Kidney tubule cell (primary cell): ENCODE results near the gene DDX49.
"Not testable (repeated sequence)": the region's sequence is repeated elsewhere in the genome, so short reads cannot be mapped to it uniquely, and the experiment has no call there.

Experiments used
- DNase-seq: peaks from one replicate; pipeline ENCODE4 v3.0.0-alpha.2; 2018; ENCODE audit warnings: low spot score

The DDX49 gene

DNA sequence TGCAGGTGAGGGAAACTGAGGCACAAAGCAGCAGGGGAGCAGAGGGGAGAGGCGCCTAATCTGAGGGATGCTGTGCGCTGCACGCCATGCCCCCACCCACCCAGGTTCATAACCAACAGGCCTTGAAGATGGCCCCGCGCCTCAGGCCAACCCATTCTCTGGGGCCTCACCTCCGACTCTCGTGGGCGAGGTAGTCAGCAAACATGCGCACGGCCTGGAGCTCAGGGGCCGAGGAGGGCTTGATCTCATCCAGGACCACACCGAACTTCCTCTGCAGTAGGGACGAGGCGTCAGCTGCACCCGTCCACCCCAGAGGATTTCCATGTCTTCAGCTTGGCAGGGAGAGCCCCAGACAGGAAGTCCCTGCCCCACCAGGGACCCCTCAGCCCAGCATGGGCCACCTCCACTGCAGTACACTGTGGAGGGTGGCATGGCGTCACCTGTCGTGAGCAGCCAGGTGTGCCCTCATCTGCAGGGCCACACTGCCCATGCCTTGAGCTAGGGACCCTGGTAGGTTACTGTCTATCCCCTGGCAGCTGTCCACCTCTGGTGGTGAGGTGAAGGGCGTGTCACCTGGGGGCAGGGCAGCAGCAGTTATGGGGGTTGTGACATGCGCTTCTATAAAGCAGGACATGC, 8.6 kb upstream of the DDX49 start:
- DNase-seq = no peak

DNA sequence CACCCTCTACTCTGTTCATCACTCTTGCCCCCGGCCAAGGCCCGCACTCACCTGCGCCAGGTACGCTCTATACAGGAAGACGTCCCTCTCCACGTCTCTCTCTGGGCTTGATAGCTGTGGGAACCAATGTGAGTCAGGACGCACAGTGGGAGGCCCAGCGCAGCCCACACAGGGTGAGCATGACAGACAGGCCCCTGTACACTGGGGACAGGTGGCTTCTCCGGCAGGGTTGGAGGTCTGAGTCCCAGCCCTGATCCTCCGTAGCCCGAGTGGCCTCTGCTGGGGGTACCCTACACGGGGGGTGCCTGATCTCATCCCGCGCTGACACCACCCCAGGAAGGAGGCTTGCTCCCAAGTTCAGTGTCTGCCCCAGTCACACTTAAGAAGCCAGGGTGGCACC, 6.6 kb upstream of the DDX49 start:
- DNase-seq = no peak

DNA sequence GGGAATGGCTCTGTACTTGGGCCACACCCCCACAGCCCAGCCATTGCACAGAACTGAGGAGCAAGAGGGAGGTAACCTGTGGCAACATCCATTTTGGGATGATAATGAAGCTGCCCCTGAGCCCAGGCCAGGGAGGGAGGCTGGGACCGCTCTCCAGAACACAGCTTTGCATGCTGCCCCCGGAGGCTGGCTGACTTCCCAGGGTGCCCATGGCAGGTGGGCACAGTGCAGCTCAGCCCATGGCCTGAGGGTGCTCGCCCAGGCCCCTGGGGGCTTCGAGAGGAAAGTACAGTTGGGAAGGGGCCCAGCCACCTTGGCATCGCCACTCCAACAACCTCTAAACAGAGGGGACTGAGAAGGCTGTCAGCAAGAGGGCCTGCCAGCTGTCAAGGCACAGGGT, 6.0 kb upstream of the DDX49 start:
- DNase-seq = no peak

DNA sequence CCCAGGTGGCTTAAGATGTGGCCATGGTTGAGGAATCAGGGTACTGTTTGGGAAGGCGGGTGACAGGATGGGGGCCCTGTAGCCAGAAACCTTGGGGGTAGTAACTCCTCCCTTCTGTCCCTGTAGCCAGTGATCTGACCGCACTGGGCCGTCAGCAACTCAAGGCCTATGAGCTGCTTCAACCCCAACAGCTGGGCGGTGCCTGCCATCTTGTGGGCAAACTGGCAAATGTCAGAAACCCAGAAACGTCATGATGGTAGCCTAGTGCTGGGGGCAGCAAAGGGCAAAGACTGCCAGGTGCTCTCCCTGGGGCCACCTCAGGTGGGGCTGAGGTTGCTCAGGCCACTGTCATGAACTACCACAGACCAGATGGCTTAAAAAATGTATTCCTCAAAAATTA, 3.9 kb upstream of the DDX49 start:
- DNase-seq = peak; percentile 46

DNA sequence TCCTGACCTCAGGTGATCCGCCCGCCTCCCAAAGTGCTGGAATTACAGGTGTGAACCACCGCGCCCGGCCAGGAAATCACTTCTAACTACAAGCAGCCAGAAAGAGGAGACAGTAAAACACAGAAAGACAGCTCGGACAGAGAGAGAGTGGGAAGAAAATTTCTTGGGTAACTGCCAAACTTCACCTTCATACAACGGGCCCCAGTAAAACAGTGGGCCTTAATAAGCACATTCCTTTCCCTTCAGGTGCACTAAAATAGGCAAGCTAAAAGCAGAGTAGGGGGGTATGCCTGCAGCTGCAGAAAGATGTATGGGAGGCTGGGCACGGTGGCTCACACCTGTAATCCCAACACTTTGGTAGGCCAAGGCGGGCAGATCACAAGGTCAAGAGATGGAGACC, 1.9 kb upstream of the DDX49 start:
- DNase-seq = not testable (repeated sequence)

DNA sequence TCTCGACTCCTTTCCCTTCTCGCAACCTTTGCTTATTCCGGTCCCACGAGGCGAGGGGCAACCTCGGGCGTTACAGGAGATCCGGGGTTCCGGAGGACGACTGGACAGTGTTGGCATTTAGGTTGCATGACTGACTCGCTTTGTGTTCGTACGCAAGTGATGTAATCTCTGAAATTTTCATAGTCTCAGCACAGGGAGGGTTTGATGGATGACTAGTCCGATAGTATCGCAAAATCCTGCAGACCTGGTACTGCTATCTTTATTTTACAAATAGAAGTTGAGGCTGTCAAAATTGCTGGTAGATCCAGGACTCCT, 342 bp downstream of the DDX49 start:
- DNase-seq = peak; percentile 14

DNA sequence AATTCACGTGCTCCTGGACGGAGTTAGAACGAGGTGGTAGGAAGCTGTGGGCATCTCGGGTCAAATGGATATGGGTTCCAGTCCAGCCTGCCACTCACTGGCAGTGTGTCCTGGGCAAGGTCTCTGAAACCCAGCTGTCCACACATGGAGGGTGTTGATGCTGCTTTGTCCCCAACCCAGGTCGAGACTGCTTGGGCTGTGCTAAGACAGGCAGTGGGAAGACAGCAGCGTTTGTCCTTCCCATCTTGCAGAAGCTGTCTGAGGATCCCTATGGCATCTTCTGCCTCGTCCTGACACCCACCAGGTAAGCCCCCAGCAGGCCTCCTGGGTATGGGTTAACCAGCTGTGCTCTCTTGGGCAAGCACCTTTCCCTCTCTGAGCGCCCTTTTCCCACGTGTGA, 885 bp downstream of the DDX49 start:
- DNase-seq = no peak

DNA sequence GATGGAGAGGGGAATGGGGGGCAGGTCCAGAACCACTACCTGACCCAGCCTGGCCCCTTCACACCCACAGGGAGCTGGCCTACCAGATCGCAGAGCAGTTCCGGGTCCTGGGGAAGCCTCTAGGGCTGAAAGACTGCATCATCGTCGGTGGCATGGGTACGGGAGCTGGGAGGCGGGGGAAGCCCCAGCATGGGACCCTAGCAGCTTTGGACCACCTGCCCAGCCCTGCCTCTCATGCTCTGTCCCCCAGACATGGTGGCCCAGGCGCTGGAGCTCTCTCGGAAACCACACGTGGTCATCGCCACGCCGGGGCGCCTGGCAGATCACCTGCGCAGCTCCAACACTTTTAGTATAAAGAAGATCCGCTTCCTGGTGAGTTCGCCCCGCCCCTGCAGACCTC, 2.1 kb downstream of the DDX49 start:
- DNase-seq = no peak

DNA sequence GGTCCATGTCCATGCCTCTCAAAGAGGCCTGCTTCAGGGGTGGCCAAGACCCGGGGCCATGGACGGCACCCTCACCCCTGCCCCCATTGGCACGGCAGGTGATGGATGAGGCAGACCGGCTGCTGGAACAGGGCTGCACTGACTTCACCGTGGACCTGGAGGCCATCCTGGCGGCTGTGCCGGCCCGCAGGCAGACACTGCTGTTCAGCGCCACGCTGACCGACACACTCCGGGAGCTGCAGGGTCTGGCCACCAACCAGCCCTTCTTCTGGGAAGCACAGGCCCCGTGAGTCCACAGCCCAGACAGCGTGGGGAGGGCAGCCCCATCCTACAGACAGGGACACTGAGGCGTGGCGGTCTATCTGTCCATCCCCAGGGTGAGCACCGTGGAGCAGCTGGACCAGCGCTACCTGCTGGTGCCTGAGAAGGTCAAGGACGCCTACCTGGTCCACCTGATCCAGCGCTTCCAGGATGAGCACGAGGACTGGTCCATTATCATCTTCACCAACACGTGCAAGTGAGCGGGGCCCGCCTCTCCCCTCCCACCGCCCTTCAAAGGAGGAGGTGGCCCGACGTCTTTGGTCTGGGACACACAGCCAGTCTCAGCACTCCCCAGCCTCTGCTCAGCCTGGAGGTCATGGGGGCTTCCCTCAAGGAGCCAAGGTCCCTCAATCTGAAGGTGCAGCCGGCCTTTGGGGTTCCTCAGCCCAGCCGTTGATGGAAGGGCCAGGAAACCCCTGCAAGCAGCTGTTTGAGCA, 2.9 kb downstream of the DDX49 start:
- DNase-seq = no peak

DNA sequence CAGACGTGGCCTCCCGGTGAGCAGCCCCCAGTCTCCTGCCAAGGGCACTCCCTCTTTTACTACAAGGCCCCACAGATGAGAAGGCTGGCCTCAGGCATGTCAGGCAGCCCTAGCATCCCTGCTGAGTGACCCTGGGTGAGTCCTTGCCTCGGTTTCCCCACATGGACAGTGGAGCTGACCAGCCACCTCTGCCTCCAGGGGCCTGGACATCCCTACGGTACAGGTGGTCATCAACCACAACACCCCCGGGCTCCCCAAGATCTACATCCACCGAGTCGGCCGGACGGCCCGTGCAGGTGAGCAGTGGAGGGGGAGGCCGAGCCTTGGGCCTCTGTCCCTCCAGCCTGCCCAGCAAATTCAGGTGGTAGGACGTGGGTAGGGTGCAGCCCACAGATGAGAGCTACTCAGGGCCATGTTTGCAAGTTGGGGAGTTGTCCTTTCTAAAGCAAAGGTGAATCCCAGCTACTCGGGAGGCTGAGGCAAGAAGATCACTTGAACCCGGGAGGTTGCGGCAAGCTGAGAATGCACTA, 5.2 kb downstream of the DDX49 start:
- no peak for DNase-seq

DNA sequence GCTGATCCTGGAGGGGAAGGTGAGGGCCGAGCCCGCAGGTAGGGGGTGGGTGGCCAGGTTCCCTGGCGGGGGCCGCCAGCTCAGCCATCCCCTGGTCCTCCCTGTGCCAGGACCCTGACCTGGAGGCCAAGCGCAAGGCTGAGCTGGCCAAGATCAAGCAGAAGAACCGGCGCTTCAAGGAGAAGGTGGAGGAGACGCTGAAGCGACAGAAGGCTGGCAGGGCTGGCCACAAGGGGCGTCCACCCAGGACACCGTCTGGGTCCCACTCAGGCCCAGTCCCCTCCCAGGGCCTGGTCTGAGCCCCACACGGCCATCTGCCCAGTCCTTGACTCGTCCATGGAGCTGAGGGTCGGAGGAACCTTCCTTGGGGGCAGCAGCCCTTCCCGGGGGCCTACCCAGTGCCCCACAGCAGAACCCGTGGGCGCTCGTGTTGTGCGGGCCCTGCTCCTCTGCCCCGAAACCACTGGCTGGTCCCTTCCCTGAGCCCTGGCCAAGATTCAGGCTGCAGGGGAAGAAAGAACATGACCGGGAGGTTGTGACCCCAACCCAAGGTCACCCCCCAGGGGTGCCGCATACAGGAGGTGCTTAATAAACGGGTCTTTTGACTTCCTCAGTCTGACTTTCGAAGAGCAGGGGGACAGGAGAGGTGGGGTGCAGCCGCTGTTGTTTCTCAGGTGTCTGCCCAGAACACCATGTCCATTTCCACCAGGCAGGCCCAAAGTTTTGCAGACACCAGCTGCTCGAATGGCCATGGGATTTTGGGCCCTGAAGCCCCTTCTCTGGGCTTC, 8.7 kb downstream of the DDX49 start:
- DNase-seq = no peak

DNA sequence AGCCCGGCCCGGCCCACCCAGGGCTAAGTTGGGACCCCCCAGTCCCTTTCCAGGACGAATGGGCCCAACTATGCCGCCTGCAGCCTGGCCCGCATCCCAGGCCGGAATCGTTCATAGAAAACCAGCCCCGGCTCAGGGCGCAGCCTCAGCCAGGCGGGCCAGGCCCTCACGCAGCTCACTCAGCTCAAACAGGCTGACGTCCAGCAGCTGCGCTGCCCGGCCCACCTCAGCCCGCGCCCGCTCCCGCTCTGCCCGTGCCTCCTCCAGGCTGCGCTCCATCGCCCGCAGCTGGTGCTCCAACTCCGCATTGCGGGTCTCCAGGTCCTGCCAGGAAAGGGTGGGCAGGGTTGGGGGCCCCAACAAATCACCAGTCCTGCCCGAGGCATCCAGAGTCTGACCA, 9.8 kb downstream of the DDX49 start:
- DNase-seq = no peak

DNA sequence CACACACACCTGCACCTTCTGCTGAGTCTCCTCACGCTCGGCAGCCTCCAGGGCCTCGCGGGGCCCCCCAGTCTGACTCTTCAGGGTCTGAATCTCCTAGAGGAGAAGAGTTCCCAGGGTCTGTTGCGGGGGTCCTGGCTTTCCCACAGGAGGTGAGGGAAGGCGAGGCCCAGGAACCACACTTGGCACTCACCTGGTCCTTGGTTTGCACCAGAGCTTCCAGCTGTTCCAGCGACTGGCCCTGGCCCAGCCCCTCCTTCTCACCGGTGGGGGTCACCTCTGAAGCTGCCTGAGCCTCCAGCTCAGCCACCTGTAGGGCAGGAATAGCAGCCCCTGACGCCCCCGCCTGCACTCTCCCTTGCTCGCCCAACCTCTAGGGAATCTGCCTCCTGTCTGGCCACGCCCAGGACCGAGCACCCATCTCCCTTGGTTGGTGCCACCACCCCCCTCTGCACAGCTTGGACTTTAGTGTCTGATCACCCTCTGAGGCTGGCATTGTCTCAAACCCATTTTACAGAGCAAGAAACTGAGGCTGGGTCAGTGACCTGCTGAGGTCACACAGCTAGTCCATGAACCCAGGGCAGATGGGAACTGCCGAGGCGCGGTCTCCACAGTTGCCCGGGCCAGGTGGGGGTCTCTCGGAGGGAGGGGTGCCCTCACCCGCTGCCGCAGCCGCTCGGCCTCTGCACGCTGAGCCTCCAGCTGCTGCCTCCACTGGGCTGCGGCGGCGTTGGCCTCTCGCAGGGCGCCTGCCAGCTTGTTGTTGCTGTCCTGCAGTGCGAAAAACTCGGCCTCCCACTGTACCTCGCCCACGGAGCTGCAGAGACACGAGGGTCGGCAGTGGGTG, 12.0 kb downstream of the DDX49 start:
- DNase-seq = no peak

DNA sequence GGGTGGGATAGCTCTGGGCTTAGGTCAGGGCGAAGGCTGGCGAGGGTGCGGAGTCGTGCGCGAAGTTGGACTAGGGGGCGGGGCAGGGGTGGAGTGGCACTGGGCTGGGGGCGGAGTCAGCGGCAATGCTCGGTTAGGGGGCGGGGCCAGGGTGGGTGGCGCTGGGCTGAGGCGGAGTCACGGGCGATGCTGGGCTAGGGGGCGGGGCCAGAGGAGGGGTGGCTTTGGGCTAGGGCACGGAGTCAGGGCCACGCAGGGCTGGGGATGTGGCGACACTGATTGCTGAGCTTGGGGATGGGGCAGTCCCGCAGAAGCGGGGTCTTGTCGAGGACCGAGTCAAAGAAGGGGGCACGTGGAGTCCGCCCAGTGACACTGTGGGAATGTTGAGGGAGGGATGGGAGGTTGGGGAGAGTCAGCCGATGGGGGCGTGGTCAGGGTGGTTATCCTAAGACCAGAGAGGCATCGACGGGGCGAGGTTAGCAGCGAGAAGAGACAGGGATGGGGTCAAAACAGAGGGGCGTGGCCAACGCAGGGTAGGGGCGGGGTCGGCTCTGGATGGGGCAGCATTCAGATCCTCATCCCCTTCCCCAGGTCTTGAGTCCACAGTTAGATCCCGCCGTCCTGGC, 12.8 kb downstream of the DDX49 start:
- DNase-seq = no peak

DNA sequence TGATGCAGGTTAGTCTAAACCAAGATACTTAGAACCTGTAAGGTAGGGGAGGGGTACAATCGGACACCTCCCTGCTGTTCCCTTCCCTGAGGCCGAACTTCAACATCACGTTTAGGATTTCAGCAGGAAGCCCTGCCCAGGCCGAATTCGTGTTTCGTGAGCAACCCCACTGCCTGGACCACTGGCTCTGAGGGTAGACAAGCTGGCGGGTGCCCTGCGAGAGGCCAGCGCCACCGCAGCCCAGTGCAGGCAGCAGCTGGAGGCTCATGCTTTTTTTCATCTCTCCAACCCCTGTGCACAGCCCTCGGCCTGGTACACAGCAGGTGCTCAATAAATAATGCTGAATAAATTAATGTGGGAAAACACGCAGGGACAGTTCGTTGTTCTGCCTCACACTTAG, 13.8 kb downstream of the DDX49 start:
- no peak for DNase-seq

DNA sequence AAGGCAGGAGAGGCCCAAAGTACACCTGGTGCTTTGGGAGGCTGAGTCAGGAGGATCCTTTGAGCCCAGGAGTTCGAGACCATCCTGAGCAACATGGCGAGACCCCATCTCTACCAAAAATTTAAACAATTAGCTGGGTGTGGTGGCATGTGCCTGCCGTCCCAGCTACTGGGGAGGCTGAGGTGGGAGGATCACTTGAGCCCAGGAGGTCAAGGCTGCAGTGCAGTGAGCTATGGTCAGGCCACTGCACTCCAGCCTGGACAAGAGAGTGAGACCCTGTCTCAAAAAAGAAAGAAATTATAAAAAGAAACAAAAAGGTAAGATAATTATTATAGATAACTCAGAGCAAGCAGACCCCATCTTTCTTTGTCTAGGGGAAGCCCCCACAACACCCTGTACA, 19.6 kb downstream of the DDX49 start:
- DNase-seq = no peak

DNA sequence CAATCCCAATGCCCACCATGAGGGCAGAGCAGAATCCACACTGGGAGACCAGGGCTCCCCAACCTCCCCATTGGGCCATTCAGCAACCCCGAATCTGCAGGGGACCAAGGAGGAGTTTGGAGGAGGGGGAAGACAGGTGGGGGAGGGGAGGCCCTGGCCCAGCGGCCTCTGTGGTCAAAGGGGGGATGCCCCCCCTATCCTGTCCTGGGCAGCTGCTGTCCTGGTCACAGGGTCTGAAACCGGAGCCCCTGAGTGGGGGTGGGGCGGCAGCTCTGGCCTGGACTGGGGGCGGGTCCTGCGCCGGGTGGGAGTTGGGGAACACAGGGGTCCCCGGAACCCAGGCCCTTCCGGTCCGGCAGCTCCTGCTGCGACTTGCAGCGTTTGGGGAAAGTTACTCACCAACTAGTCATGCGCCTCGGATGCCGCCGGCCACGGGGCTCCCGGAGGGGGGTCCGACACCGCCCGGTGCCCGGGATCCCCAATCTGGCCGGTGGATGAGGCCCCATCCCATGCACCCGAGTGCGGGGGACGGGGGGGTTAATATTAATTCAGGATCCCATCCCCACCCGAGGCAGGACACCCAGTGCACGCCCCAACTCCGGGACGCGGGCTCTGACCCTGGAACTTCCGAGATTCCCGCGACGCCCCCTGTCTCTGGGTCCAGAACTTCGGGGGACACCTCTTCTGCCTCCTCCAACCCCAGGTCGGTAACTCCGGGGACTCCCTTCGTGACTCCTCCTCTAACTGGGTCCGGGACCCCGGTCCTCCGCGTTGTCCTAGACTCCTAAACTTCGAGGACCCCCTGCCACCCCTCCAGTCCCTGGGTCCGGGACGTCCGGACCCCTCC, 20.6 kb downstream of the DDX49 start:
- peak; percentile 67 for DNase-seq

DNA sequence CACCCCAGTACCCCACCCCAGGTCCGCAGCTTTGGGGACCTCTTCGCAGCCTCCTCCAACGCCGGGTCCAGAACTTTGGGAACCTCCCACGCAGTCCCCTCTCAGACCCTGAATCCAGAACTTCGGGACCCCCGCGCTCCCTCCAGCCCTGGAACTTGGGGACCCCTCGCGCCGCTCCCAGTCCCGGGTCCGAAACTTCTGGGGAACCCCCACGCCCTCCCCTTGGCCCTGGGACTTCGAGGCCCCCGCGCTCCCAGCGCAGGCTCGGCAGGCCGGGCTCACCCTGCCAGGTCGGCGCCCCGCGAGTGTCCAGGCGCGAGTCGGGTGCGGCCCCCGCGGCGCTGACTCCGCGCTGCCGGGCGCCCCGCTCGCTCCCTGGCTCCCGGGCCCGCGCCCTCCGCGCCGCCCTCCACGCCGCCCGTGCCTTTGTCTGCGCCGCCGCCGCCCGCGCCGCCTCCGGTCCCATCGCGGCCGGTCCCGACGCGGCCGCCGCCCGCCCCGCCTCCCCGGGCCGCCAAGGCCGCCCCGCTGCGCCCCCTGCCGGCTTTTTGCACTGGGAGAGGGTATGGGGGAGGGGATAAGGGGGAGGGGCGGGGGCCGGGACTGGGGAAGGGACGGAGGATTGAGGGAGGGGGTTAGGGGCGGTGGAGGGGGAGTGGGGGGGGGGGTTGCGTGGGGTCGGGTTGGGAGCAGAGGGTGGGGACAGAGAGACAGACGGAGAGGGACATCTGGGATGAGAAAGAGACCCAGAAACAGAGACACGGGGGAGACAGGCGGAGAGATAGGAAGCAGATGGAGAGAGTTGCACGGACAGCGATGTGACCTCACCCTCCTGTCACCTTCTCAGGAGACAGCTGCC, 21.5 kb downstream of the DDX49 start, which contains the start of gene HOMER3:
Gene HOMER3, minus strand, starts transcription at position 449 of the 859 bp plus-strand sequence. CDS start 2,235 bp downstream, outside the sequence.
- DNase-seq = peak; percentile 70

DNA sequence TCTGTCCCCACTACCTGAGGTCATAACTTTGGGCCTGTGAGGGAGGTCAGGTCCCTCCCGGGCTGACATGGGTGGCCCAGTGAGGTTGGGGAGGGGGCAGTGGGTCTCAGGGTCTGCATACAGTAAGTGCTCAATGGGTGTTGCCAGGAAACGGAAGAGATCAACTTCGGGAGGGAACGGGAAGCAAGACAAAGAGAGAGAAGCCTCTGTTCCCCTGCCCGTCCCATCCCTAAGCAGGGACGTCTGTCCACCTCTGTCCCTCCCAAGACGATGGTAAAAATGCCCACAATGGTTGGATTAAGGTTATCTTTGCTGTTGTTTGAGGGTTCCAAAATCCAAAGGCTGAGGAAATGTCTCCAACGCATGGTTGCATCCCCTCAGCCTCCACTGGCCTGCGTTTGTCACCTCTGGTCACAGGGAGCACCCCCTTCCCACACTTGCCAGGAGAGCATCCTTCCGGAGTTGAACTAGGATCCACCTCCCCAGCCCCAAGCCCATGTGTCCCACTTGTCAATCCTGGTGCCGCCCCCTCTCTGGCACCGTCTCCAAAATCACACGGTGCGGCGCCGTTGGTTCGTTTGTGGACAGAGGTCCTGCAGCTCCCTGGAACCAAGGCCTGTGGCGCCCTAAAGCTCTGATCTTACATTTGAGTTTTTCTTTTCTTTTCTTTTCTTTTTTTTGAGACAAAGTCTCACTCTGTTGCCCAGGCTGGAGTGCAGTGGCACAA, 22.3 kb downstream of the DDX49 start:
- DNase-seq = no peak
